Stimulated activated CD8-positive, alpha-beta memory T cell treated with anti-CD3 and anti-CD28 coated beads, Interleukin-15, amount 100 ng/mL, for 4 hours (primary cell): ENCODE measurements around the gene CLOCK.

Experiments
- DNase-seq, 2 donors: peaks; one replicate each; pipeline ENCODE4 v3.0.0-alpha.2; 2020; ENCODE audit warnings: low read depth in 2 of 2

The CLOCK gene

GRCh38 chr4:55411621-55412020, 135.1 kb downstream of the CLOCK start:
- DNase-seq, result no peak

- DNase-seq, result no peak
These were observed 136.3 kb downstream of the CLOCK start for GRCh38 chr4:55410431-55410830.

- DNase-seq, result no peak
These were observed 137.1 kb downstream of the CLOCK start for GRCh38 chr4:55409468-55410171.

GRCh38 chr4:55407764-55408163, 138.9 kb downstream of the CLOCK start:
- no peak for DNase-seq

GRCh38 chr4:55407119-55407518, 139.6 kb downstream of the CLOCK start:
- no peak for DNase-seq

- DNase-seq, result no peak
These were observed 140.2 kb downstream of the CLOCK start for GRCh38 chr4:55406545-55406944.

GRCh38 chr4:55405073-55405472, 141.6 kb downstream of the CLOCK start:
- DNase-seq, result no peak

- DNase-seq, result no peak
These were observed 147.1 kb downstream of the CLOCK start for GRCh38 chr4:55399581-55399980.

- no peak for DNase-seq
These were observed 147.7 kb downstream of the CLOCK start for GRCh38 chr4:55398966-55399365.

- DNase-seq, result no peak
These were observed 148.2 kb downstream of the CLOCK start for GRCh38 chr4:55398461-55398860.

- no peak for DNase-seq
These were observed 149.0 kb downstream of the CLOCK start for GRCh38 chr4:55397520-55398321.

GRCh38 chr4:55397126-55397436, 149.6 kb downstream of the CLOCK start:
- no peak for DNase-seq

- no peak for DNase-seq
These were observed 150.2 kb downstream of the CLOCK start for GRCh38 chr4:55396308-55397125.

GRCh38 chr4:55395529-55396307, 151.0 kb downstream of the CLOCK start, which contains the start of gene TMEM165:
Gene TMEM165 (plus strand): TSS chr4:55395957. CDS start chr4:55396190, 233 bp downstream.
- DNase-seq, result peak; percentile 78 to 80

GRCh38 chr4:55395218-55395528, 151.5 kb downstream of the CLOCK start:
- DNase-seq, result no peak

- no peak for DNase-seq
These were observed 153.0 kb downstream of the CLOCK start for GRCh38 chr4:55393461-55394320.

- DNase-seq, result no peak
These were observed 159.9 kb downstream of the CLOCK start for GRCh38 chr4:55386840-55387239.

GRCh38 chr4:55386073-55386472, 160.6 kb downstream of the CLOCK start:
- no peak for DNase-seq

GRCh38 chr4:55385201-55385649, 161.5 kb downstream of the CLOCK start:
- no peak for DNase-seq

- DNase-seq, result no peak
These were observed 164.2 kb downstream of the CLOCK start for GRCh38 chr4:55382488-55383003.

GRCh38 chr4:55381502-55381901, 165.2 kb downstream of the CLOCK start:
- DNase-seq, result no peak
